IMR-90 (cell line): ENCODE results near the gene GREB1L. TPM values are rescaled to one million over a fixed set of nuclear protein-coding genes. Genes with fewer than 3 reads are reported as not detected.

Experiments used
- ATAC-seq: fragments of 200-7000 bp; cut with Tn5 transposase; 2 replicates; pipeline ENCODE4 v1.9.1; 2020; ENCODE audit warnings: low read depth, mild to moderate bottlenecking, moderate library complexity
- BruUV-seq: library from RNA; stranded (reverse); fragments of 400-500 nt; replicated peaks from 2 replicates; lab custom pipeline; 2021; lab: Mats Ljungman, UMichigan
- CTCF ChIA-PET: fragments of 300-600 bp; formaldehyde crosslinking; extraction: SDS; loops from one replicate; lab custom pipeline; 2021; ENCODE audit warnings: antibody characterized with exemption; lab: Yijun Ruan, JAX
- POLR2A ChIA-PET: fragments of 300-600 bp; sonication (Branson Sonifier 250); formaldehyde crosslinking; loops from one replicate; lab custom pipeline; 2022; ENCODE audit warnings: antibody characterized with exemption; ENCODE audit not compliant: unreplicated experiment; lab: Charles Lee
- DNase-seq: peaks from one replicate; pipeline ENCODE4 v3.0.0; 2013
- H2AFZ ChIP-seq: replicated peaks from 2 replicates; pipeline ENCODE3; 2013; ENCODE audit warnings: low read length, mild to moderate bottlenecking; ENCODE audit not compliant: poor library complexity
- H2AK5ac ChIP-seq: 2 replicates; pipeline ENCODE4 v1.6.1; 2013; ENCODE audit warnings: low read depth, low read length, inconsistent platforms
- H2AK9ac ChIP-seq: replicated peaks from 2 replicates; pipeline ENCODE3; 2013; ENCODE audit warnings: mild to moderate bottlenecking, low read depth, low read length, moderate library complexity; ENCODE audit not compliant: poor library complexity
- H2BK120ac ChIP-seq: 2 replicates; pipeline ENCODE4 v1.6.1; 2013; ENCODE audit warnings: low read depth, low read length, inconsistent platforms
- H2BK15ac ChIP-seq: 3 replicates; pipeline ENCODE4 v1.6.1; 2013; ENCODE audit warnings: low read depth, low read length, inconsistent platforms
- H2BK20ac ChIP-seq: 2 replicates; pipeline ENCODE4 v1.6.1; 2013; ENCODE audit warnings: low read depth, mild to moderate bottlenecking, inconsistent platforms, low read length, moderate library complexity
- H2BK5ac ChIP-seq: 2 replicates; pipeline ENCODE4 v1.6.1; 2013; ENCODE audit warnings: mild to moderate bottlenecking, low read depth, low read length, inconsistent platforms; ENCODE audit not compliant: poor library complexity, severe bottlenecking
- H3K14ac ChIP-seq: replicated peaks from 2 replicates; pipeline ENCODE4 v1.6.1; 2013; ENCODE audit warnings: low read depth, low read length, inconsistent platforms
- H3K18ac ChIP-seq: 2 replicates; pipeline ENCODE4 v1.6.1; 2013; ENCODE audit warnings: low read depth, low read length, control low read depth
- H3K23ac ChIP-seq: 2 replicates; pipeline ENCODE4 v1.6.1; 2013; ENCODE audit warnings: low read depth, low read length, inconsistent platforms
- H3K27ac ChIP-seq: 2 replicates; pipeline ENCODE4 v1.5.1; 2013; ENCODE audit warnings: mild to moderate bottlenecking, control low read depth, low read length; ENCODE audit not compliant: insufficient read depth
- H3K27me3 ChIP-seq: 2 replicates; pipeline ENCODE4 v1.6.1; 2013; ENCODE audit warnings: low read length; ENCODE audit not compliant: control insufficient read depth, insufficient read depth
- H3K36me3 ChIP-seq: 2 replicates; pipeline ENCODE4 v1.6.1; 2013; ENCODE audit warnings: low read length, mixed read lengths; ENCODE audit not compliant: control insufficient read depth, insufficient read depth
- H3K4ac ChIP-seq: 2 replicates; pipeline ENCODE4 v1.6.1; 2013; ENCODE audit warnings: low read depth, low read length, inconsistent platforms
- H3K4me1 ChIP-seq: 2 replicates; pipeline ENCODE4 v1.6.1; 2013; ENCODE audit warnings: low read length, mixed read lengths; ENCODE audit not compliant: control insufficient read depth, insufficient read depth
- H3K4me2 ChIP-seq: 2 replicates; pipeline ENCODE4 v1.6.1; 2013; ENCODE audit warnings: low read depth, mild to moderate bottlenecking, control low read depth, low read length, moderate library complexity
- H3K4me3 ChIP-seq: 2 replicates; pipeline ENCODE4 v1.5.1; 2013; ENCODE audit warnings: low read depth, mild to moderate bottlenecking, control low read depth, low read length, moderate library complexity; ENCODE audit not compliant: insufficient read depth
- H3K56ac ChIP-seq: 2 replicates; pipeline ENCODE4 v1.6.1; 2013; ENCODE audit warnings: low read length, inconsistent platforms; ENCODE audit not compliant: insufficient read depth; ENCODE audit errors: extremely low read depth
- H3K79me1 ChIP-seq, 2 experiments: 2 replicates each; pipeline ENCODE4 v1.6.1; 2013; ENCODE audit warnings: low read length in 2 of 2, inconsistent platforms in 1 of 2, low read depth in 1 of 2
- H3K9ac ChIP-seq: 2 replicates; pipeline ENCODE4 v1.6.1; 2013; ENCODE audit warnings: low read depth, low read length, control low read depth
- H3K9me1 ChIP-seq: 2 replicates; pipeline ENCODE4 v1.6.1; 2013; ENCODE audit warnings: low read length, inconsistent platforms; ENCODE audit not compliant: insufficient read depth
- H3K9me3 ChIP-seq: 2 replicates; pipeline ENCODE4 v1.6.1; 2013; ENCODE audit warnings: low read length; ENCODE audit not compliant: control insufficient read depth, insufficient read depth
- H4K20me1 ChIP-seq: 2 replicates; pipeline ENCODE4 v1.6.1; 2013; ENCODE audit warnings: low read length, inconsistent platforms; ENCODE audit not compliant: insufficient read depth
- H4K5ac ChIP-seq: 2 replicates; pipeline ENCODE4 v1.6.1; 2013; ENCODE audit warnings: mild to moderate bottlenecking, low read depth, low read length, control low read depth
- H4K8ac ChIP-seq, 2 experiments: 2 replicates each; pipeline ENCODE4 v1.6.1; 2013; ENCODE audit warnings: low read depth in 2 of 2, low read length in 2 of 2, control low read depth in 1 of 2, inconsistent platforms in 1 of 2
- H4K91ac ChIP-seq: 2 replicates; pipeline ENCODE4 v1.6.1; 2013; ENCODE audit warnings: low read depth, low read length, inconsistent platforms; ENCODE audit not compliant: insufficient read depth
- BHLHE40 ChIP-seq: fragments of 150-350 bp; IDR thresholded peaks from 2 replicates; pipeline ENCODE4 v1.6.1; 2016; ENCODE audit warnings: mild to moderate bottlenecking, low read depth, low read length
- MXI1 ChIP-seq: IDR thresholded peaks from 2 replicates; pipeline ENCODE4 v1.6.1; 2012; ENCODE audit warnings: low read depth, mild to moderate bottlenecking, low read length, moderate library complexity, borderline replicate concordance
- RAD21 ChIP-seq: IDR thresholded peaks from 2 replicates; pipeline ENCODE4 v1.6.1; 2012; ENCODE audit warnings: low read length, improper control_type of control experiment
- WGBS, 2 experiments: methylation state at CpG; one replicate each; pipeline versions ENCODE4 v1.1.5 to v1.1.7; 2013; ENCODE audit warnings: missing lambda C conversion rate in 2 of 2; ENCODE audit not compliant: insufficient read length in 1 of 2; ENCODE audit errors: extremely low coverage in 2 of 2; 5-methylcytosine and 5-hydroxymethylcytosine counted together
- dilution Hi-C: fragments of 300-500 bp; cut with HindIII; formaldehyde crosslinking; loops from one replicate; pipeline ENCODE4 v1.14.3; 2018; ENCODE audit warnings: low sequenced_read_pairs; ENCODE audit not compliant: unreplicated experiment
- in situ Hi-C: fragments of 300-500 bp; cut with MboI; formaldehyde crosslinking; loops from 3 replicates; pipeline ENCODE4 v1.14.3; 2019; ENCODE audit warnings: low sequenced_read_pairs, inconsistent platforms, mixed read lengths
- intact Hi-C: fragments of 100-400 bp; cut with micrococcal nuclease; formaldehyde crosslinking; loops from 2 replicates; pipeline ENCODE4 v1.10.0; 2022
- polyA plus RNA-seq, 3 experiments: library from polyadenylated mRNA; depleted of rRNA; stranded (reverse); fragments of >200 nt; gene quantifications; 2 replicates each; pipeline ENCODE4 v1.2.3, GENCODE V29; 2012; ENCODE audit warnings: low replicate concordance in 1 of 3
- total RNA-seq: library from RNA; depleted of rRNA; stranded (reverse); fragments of >200 nt; gene quantifications from 2 replicates; pipeline ENCODE4 v1.2.3, GENCODE V29; 2012
- TF ChIP-seq, protein P1 (sequence below): fragments of 150-350 bp; IDR thresholded peaks from 2 replicates; pipeline ENCODE4 v1.6.1; 2017; ENCODE audit warnings: mild to moderate bottlenecking, antibody characterized with exemption, low read length, low read depth
- TF ChIP-seq, protein P2 (sequence below): conservative IDR thresholded peaks from 2 replicates; pipeline ENCODE4 v1.5.1; 2012; ENCODE audit warnings: mild to moderate bottlenecking, low read depth, low read length, improper control_type of control experiment
- TF ChIP-seq, protein P3 (sequence below): fragments of 150-350 bp; IDR thresholded peaks from 2 replicates; pipeline ENCODE4 v1.6.1; 2016; ENCODE audit warnings: low read depth, mild to moderate bottlenecking, low read length, moderate library complexity, borderline replicate concordance

GREB1L gene
- total and polyA plus RNA-seq, 2 of the 4 experiments (the other 2 are of a cell fraction) = under 0.01 to 0.02 TPM

DNA sequence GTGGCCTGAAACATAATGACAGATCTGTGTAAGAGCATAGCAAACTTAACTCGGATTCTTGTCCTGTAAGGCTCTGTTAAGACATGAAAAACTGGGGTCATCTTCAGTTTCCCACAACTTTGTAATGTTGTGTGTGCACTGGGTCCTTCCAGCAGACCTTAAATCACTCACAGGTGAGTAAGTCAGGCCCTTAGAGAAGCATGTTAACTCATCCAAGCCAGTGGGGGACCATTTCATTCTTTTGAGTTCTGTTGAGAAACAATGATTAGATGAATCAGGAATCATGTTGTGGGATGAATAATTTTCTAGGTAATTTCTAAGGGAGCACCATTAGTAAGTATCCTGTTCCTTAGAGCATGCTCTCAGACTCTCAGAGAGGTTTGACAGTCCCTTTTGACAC, 191.4 kb downstream of the GREB1L start:
- Histone ChIP-seq H3K9me1 (no peaks in the 10 kb centered on the region), H3K9ac (no peak overlapping the region), H3K18ac (no peak overlapping the region), H2BK15ac (no peak overlapping the region), H2AFZ (no peak overlapping the region), H3K27ac (no peak overlapping the region), H2BK5ac (no peak overlapping the region), H4K20me1 (no peaks in the 10 kb centered on the region), H2AK5ac (no peak overlapping the region), H3K14ac (no peak overlapping the region), H2BK120ac (no peak overlapping the region), H2BK20ac (no peak overlapping the region), H3K4me1 (no peaks in the 10 kb centered on the region; the same call in 1 of the 2 replicates), H3K9me3 (no peaks in the 10 kb centered on the region), H3K4ac (no peak overlapping the region), H3K36me3 (no peaks in the 10 kb centered on the region), H4K91ac (no peak overlapping the region), H3K79me1 (no peaks in the 10 kb centered on the region), H2AK9ac (no peak overlapping the region), H3K23ac (no peak overlapping the region), H3K56ac (no peak overlapping the region), H4K5ac (no peak overlapping the region), H3K4me3 (no peak overlapping the region), H3K27me3 (peaks cover 6% of the 10 kb centered on the region), H3K4me2 (no peak overlapping the region), H4K8ac (no peak overlapping the region)
- ChIA-PET CTCF (interaction anchor here (1.2 kb wide), 1 partner anchor 11 kb away, joined by 3 read pairs; no protein-coding TSS in a partner anchor), POLR2A (interaction anchor here (0.6 kb wide), 1 partner anchor 162 kb away, joined by 3 read pairs; no protein-coding TSS in a partner anchor)
- ATAC-seq (no peak), DNase-seq (no peak)
- dilution Hi-C loops = no loop called here
- no TSS peak for BruUV-seq
- WGBS, 2 experiments = no CpG with 5 or more reads among the region's 1 CpG
- in situ Hi-C loops = no loop called here
- intact Hi-C loops = no loop called here
- TF ChIP-seq, protein P1, sequence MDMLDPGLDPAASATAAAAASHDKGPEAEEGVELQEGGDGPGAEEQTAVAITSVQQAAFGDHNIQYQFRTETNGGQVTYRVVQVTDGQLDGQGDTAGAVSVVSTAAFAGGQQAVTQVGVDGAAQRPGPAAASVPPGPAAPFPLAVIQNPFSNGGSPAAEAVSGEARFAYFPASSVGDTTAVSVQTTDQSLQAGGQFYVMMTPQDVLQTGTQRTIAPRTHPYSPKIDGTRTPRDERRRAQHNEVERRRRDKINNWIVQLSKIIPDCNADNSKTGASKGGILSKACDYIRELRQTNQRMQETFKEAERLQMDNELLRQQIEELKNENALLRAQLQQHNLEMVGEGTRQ = no peak
- TF ChIP-seq, protein P2, sequence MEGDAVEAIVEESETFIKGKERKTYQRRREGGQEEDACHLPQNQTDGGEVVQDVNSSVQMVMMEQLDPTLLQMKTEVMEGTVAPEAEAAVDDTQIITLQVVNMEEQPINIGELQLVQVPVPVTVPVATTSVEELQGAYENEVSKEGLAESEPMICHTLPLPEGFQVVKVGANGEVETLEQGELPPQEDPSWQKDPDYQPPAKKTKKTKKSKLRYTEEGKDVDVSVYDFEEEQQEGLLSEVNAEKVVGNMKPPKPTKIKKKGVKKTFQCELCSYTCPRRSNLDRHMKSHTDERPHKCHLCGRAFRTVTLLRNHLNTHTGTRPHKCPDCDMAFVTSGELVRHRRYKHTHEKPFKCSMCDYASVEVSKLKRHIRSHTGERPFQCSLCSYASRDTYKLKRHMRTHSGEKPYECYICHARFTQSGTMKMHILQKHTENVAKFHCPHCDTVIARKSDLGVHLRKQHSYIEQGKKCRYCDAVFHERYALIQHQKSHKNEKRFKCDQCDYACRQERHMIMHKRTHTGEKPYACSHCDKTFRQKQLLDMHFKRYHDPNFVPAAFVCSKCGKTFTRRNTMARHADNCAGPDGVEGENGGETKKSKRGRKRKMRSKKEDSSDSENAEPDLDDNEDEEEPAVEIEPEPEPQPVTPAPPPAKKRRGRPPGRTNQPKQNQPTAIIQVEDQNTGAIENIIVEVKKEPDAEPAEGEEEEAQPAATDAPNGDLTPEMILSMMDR = no peak
- TF ChIP-seq BHLHE40 (no peak), RAD21 (no peak), MXI1 (no peak)
- TF ChIP-seq, protein P3, sequence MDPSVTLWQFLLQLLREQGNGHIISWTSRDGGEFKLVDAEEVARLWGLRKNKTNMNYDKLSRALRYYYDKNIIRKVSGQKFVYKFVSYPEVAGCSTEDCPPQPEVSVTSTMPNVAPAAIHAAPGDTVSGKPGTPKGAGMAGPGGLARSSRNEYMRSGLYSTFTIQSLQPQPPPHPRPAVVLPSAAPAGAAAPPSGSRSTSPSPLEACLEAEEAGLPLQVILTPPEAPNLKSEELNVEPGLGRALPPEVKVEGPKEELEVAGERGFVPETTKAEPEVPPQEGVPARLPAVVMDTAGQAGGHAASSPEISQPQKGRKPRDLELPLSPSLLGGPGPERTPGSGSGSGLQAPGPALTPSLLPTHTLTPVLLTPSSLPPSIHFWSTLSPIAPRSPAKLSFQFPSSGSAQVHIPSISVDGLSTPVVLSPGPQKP = no peak
